AG04450 (cell line): ENCODE data around the gene NOD1. TPM values are rescaled to one million over a fixed set of nuclear protein-coding genes. Genes with fewer than 3 reads are reported as not detected.
A peak's percentile ranks its signal among the peaks of the same experiment; 100 is the strongest.

Experiments
- CTCF ChIA-PET: fragments of 300-600, 350-600 bp; formaldehyde crosslinking; extraction: SDS; loops from one replicate; lab custom pipeline; 2022; ENCODE audit warnings: antibody characterized with exemption, inconsistent platforms; lab: Charles Lee
- POLR2A ChIA-PET: fragments of 350-600 bp; formaldehyde crosslinking; extraction: SDS; loops from one replicate; lab custom pipeline; 2021; ENCODE audit warnings: antibody characterized with exemption, inconsistent platforms; lab: Yijun Ruan, JAX
- DNase-seq: peaks from one replicate; pipeline ENCODE4 v3.0.0-alpha.2; 2011; ENCODE audit warnings: low read depth, low spot score
- H3K27ac ChIP-seq: one replicate; pipeline ENCODE4 v1.5.1; 2012; ENCODE audit warnings: low read depth, low read length, control low read depth
- H3K27me3 ChIP-seq: one replicate; pipeline ENCODE4 v1.6.0; 2012; ENCODE audit warnings: low read length; ENCODE audit not compliant: control insufficient read depth, insufficient read depth
- H3K4me3 ChIP-seq: 2 replicates; pipeline ENCODE4 v1.5.1; 2011; ENCODE audit warnings: mild to moderate bottlenecking, low read depth, low read length, control low read depth
- H3K9me3 ChIP-seq: 2 replicates; pipeline ENCODE4 v1.5.1; 2012; ENCODE audit warnings: low read length; ENCODE audit not compliant: control insufficient read depth, insufficient read depth
- CTCF ChIP-seq: IDR thresholded peaks from 2 replicates; pipeline ENCODE4 v1.5.1; 2011; ENCODE audit warnings: low read depth, low read length, control low read depth, inconsistent platforms
- polyA plus RNA-seq: library from polyadenylated mRNA; depleted of rRNA; stranded (reverse); fragments of >200 nt; gene quantifications from 2 replicates; pipeline ENCODE4 v1.2.3, GENCODE V29; 2011

NOD1 gene
- polyA plus RNA-seq, 1 experiment = 3.3 TPM

GRCh38 chr7:30470163-30470770 is 8.3 kb downstream of the NOD1 start:
- no peak for DNase-seq
- POLR2A ChIA-PET = interaction anchor here (1.5 kb wide), 1 partner anchor 8 kb away, joined by 7 read pairs; the partner anchor contains the start of gene NOD1
- TF ChIP-seq CTCF = no peak
- CTCF ChIA-PET = interaction anchor here (0.9 to 1.7 kb wide), 4 partner anchors 8 to 301 kb away, joined by 5 to 18 read pairs (median 7); partner anchors contain the start of gene NOD1
- no peaks in the 10 kb centered on the region for H3K9me3 ChIP-seq
- no peak overlapping the region; the same call in 1 of the 2 replicates for H3K4me3 ChIP-seq
- H3K27me3 ChIP-seq = no peaks in the 10 kb centered on the region
- H3K27ac ChIP-seq = peak overlapping the region; percentile 93

GRCh38 chr7:30469303-30469702 is 9.3 kb downstream of the NOD1 start:
- TF ChIP-seq CTCF = peak; percentile 69
- peak overlapping the region; percentile 93 for H3K27ac ChIP-seq
- DNase-seq = peak; percentile 96
- ChIA-PET POLR2A (interaction anchor here (0.9 to 1.5 kb wide), 3 partner anchors 9 to 378 kb away, joined by 3 to 8 read pairs (median 7); partner anchors contain the start of gene NOD1), CTCF (interaction anchor here (0.8 to 1.8 kb wide), 15 partner anchors 9 to 301 kb away, joined by 3 to 34 read pairs (median 4); partner anchors contain the start of gene NOD1)
- H3K9me3 ChIP-seq = no peaks in the 10 kb centered on the region
- H3K27me3 ChIP-seq = no peaks in the 10 kb centered on the region
- no peak overlapping the region; the same call in 1 of the 2 replicates for H3K4me3 ChIP-seq

- ChIA-PET POLR2A (interaction anchor here (0.9 to 1.5 kb wide), 3 partner anchors 9 to 377 kb away, joined by 3 to 8 read pairs (median 7); partner anchors contain the start of gene NOD1), CTCF (interaction anchor here (0.5 to 1.8 kb wide), 15 partner anchors 9 to 300 kb away, joined by 3 to 34 read pairs (median 4); partner anchors contain the start of gene NOD1)
- H3K9me3 ChIP-seq = no peaks in the 10 kb centered on the region
- TF ChIP-seq CTCF = no peak
- H3K27ac ChIP-seq = peak overlapping the region; percentile 69
- no peak for DNase-seq
- no peaks in the 10 kb centered on the region for H3K27me3 ChIP-seq
- no peak overlapping the region; the same call in 1 of the 2 replicates for H3K4me3 ChIP-seq
Observed at GRCh38 chr7:30468791-30469190, 9.8 kb downstream of the NOD1 start.

- Histone ChIP-seq H3K27me3 (no peaks in the 10 kb centered on the region), H3K4me3 (no peak overlapping the region), H3K9me3 (no peaks in the 10 kb centered on the region), H3K27ac (no peak overlapping the region)
- CTCF ChIA-PET = interaction anchor here (1.8 kb wide), 1 partner anchor 9 kb away, joined by 34 read pairs; no protein-coding TSS in a partner anchor
- TF ChIP-seq CTCF = no peak
- POLR2A ChIA-PET = no interaction called here
- DNase-seq = no peak
Observed at GRCh38 chr7:30468041-30468440, 10.5 kb downstream of the NOD1 start.

- no peak for DNase-seq
- no peak overlapping the region for H3K4me3 ChIP-seq
- TF ChIP-seq CTCF = no peak
- no peaks in the 10 kb centered on the region for H3K9me3 ChIP-seq
- ChIA-PET CTCF (no interaction called here), POLR2A (no interaction called here)
- H3K27ac ChIP-seq = no peak overlapping the region
- no peaks in the 10 kb centered on the region for H3K27me3 ChIP-seq
Observed at GRCh38 chr7:30467271-30467670, 11.3 kb downstream of the NOD1 start.
